Ammon's horn (tissue), 1 donor: ENCODE measurements around the gene RILP.

Experiments used
- DNase-seq: peaks from one replicate; pipeline ENCODE4 v3.0.0-alpha.2; 2016; ENCODE audit warnings: low spot score

Gene RILP

DNA sequence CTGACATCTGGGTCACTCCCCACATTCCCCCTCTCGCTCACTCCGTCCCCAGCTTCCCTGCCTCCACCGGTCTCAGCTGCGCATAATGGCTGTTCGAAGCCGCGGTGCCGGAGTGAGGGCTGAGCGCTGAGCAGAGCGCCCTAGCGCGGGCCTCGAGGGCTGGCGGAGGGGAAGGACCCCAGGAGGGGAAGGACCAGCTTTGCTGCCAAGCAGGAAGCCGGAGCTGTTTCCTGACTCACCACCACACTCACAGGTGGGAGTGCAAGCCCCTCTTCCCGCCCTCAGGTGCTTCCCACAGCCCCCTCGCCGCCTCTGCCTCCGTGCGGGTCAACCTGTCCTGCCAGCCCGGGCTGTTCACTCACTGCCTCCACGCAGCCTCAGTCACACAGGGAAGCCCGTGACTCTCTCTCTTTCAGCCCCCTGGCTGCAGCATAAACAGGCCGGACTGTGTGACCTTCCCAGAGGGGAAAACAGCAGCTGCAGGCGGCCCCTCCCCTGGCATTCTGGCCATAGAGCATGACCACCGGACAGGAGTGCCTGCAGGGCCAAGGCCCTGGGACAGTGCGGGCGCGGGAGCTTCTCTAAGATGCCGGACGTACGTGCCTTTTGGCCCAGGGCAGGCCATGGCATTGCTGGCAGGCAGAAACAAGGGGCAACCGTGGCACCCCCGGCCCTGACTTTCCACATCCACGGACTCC lies 44.7 kb downstream of the RILP start:
- DNase-seq, result no peak

DNA sequence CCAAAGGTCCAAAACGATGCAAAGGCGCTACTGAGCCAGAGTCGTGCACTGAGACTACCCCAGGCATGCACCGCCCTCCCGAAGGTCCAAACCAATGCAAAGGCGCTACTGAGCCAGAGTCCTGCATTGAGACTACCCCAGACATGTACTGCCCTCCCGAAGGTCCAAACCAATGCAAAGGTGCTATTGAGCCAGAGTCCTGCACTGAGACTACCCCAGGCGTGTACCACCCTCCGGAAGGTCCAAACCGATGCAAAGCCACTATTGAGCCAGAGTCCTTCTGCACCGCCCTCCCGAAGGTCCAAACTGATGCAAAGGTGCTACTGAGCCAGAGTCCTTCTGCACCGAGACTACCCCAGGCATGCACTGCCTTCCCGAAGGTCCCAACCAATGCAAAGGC lies 48.1 kb downstream of the RILP start:
- no peak for DNase-seq

DNA sequence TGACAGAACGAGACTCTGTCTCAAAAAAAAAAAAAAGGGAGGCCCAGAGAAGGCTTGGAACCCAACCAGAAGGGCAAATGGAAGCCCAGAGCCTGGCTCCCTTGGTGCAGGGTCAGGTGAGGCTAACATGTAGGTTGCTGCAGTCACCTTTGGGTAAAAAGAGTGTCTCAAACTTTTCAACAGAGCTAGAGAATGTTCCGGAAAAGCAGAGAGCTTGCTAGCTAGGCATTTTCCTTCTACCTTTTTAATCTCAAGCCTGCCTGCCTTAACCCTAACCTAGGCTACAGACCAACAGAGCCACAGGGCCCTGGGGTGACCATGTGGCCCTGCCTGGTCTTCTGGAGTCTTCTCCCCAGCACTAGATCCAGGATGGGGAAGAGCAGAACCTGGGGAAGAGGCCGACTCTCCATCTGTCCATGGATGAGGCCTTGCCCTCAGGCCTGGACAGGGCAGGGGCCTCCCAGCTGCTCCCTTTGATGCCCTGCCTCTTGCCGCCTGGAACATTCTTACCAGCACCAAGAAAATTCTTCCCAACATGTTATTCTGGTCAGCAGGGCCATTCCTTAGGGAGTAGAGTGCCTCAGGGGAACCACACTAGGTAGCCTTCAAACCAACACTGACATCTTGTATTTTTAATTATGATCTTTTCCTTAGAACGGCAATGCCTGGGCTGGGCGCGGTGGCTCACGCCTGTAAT lies 51.1 kb downstream of the RILP start:
- no peak for DNase-seq

DNA sequence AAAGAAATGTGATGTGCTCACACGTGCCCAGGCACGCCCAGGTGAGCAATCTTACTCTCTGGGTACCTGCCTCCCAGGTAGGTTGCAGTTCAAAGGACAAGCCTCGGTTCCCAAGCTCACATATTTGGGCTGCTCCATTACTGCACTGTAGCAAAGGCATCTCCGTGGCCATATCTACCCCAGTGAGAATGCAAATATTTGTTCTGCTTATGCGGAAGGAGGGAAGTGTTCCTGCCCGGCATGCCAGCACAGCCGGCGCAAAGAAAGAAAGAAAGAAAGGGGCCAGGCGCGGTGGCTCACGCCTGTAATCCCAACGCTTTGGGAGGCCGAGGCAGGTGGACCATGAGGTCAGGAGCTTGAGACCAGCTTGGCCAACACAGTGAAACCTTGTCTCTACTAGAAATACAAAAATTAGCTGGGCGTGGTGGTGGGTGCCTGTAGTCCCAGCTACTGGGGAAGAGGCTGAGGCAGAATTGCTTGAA lies 51.8 kb downstream of the RILP start:
- DNase-seq, result no peak
